HepG2 (cell line): ENCODE data around the gene CATSPERD. TPM values are rescaled to one million over a fixed set of nuclear protein-coding genes. Genes with fewer than 3 reads are reported as not detected.
A peak's percentile ranks its signal among the peaks of the same experiment; 100 is the strongest.

ENCODE experiments used
- DNMT1 ChIP-seq: sonication (generic); formaldehyde crosslinking; IDR thresholded peaks from 2 replicates; pipeline ENCODE4 v1.5.1; 2020; ENCODE audit warnings: mild to moderate bottlenecking, missing genetic modification reagents
- HDAC1 ChIP-seq: sonication (generic); formaldehyde crosslinking; IDR thresholded peaks from 2 replicates; pipeline ENCODE4 v1.5.1; 2020; ENCODE audit warnings: mild to moderate bottlenecking, missing genetic modification reagents
- HNRNPLL ChIP-seq: fragments of 200-400 bp; formaldehyde crosslinking; IDR thresholded peaks from 2 replicates; pipeline ENCODE4 v1.6.1; 2017; ENCODE audit warnings: mild to moderate bottlenecking, low read depth, low read length; ENCODE audit not compliant: poor library complexity, severe bottlenecking
- HOXA3 ChIP-seq: sonication (generic); formaldehyde crosslinking; IDR thresholded peaks from 2 replicates; pipeline ENCODE4 v1.5.0; 2020; ENCODE audit warnings: missing genetic modification reagents
- MTA1 ChIP-seq: sonication (generic); formaldehyde crosslinking; IDR thresholded peaks from 2 replicates; pipeline ENCODE4 v1.4.0; 2020; ENCODE audit warnings: missing genetic modification reagents, mild to moderate bottlenecking, borderline replicate concordance
- NFATC3 ChIP-seq: sonication (generic); formaldehyde crosslinking; IDR thresholded peaks from 2 replicates; pipeline ENCODE4 v1.5.1; 2020; ENCODE audit warnings: mild to moderate bottlenecking, missing genetic modification reagents
- NFRKB ChIP-seq: fragments of 450-650 bp; IDR thresholded peaks from 2 replicates; pipeline ENCODE4 v1.6.1; 2017
- NR2F1 ChIP-seq, 2 experiments: fragments of 450-650 bp in 1 of 2; formaldehyde crosslinking in 1 of 2; IDR thresholded peaks; 2 replicates each; pipeline versions ENCODE4 v1.5.0 to v1.6.1; 2016 to 2020; ENCODE audit warnings: mild to moderate bottlenecking in 1 of 2, missing compliant biosample characterization in 1 of 2, missing genetic modification reagents in 1 of 2, moderate library complexity in 1 of 2
- YEATS4 ChIP-seq: sonication (generic); formaldehyde crosslinking; IDR thresholded peaks from 2 replicates; pipeline ENCODE4 v1.4.0; 2020; ENCODE audit warnings: missing genetic modification reagents, borderline replicate concordance
- ZBTB38 ChIP-seq: sonication (generic); formaldehyde crosslinking; IDR thresholded peaks from 2 replicates; pipeline ENCODE4 v1.5.1; 2020; ENCODE audit warnings: mild to moderate bottlenecking, missing genetic modification reagents
- ZNF121 ChIP-seq: sonication (generic); formaldehyde crosslinking; IDR thresholded peaks from 2 replicates; pipeline ENCODE4 v1.5.0; 2020; ENCODE audit warnings: mild to moderate bottlenecking, missing genetic modification reagents
- ZNF776 ChIP-seq: sonication (generic); formaldehyde crosslinking; IDR thresholded peaks from 2 replicates; pipeline ENCODE4 v1.4.0; 2020; ENCODE audit warnings: mild to moderate bottlenecking, missing genetic modification reagents
- polyA plus RNA-seq, 8 experiments: library from polyadenylated mRNA; depleted of rRNA in 3 of 8; stranded (reverse) in 7 of 8; unstranded in 1 of 8; fragments of >200 nt; fragmentation: Illumina TruSeq in 4 of 8; extraction: Trizol in 4 of 8; gene quantifications; 2 replicates each; pipeline versions ENCODE4 v1.2.1 to v1.2.3, GENCODE V29; 2011 to 2016; ENCODE audit warnings: low read depth in 4 of 8, missing spikeins in 1 of 8, mixed read lengths in 1 of 8; ENCODE audit not compliant: insufficient read depth in 1 of 8
- total RNA-seq, 5 experiments: library from RNA; depleted of rRNA; stranded (reverse); fragments of >200 nt; fragmentation: Illumina TruSeq; extraction: Trizol; gene quantifications; 2 replicates each; pipeline ENCODE4 v1.2.3, GENCODE V29; 2016; ENCODE audit warnings: low read depth in 1 of 5
- TF ChIP-seq, protein P1 (sequence below): sonication (generic); formaldehyde crosslinking; IDR thresholded peaks from 2 replicates; pipeline ENCODE4 v1.5.1; 2020; ENCODE audit warnings: mild to moderate bottlenecking, missing genetic modification reagents
- TF ChIP-seq, protein P2 (sequence below): sonication (generic); formaldehyde crosslinking; IDR thresholded peaks from 2 replicates; pipeline ENCODE4 v1.5.1; 2020; ENCODE audit warnings: mild to moderate bottlenecking, moderate library complexity, missing genetic modification reagents
- TF ChIP-seq, protein P3 (sequence below): sonication (generic); formaldehyde crosslinking; IDR thresholded peaks from 2 replicates; pipeline ENCODE4 v1.5.0; 2020; ENCODE audit warnings: mild to moderate bottlenecking, missing genetic modification reagents
- TF ChIP-seq, protein P4 (sequence below): IDR thresholded peaks from 2 replicates; pipeline ENCODE4 v1.6.1; 2016; ENCODE audit warnings: mild to moderate bottlenecking
- TF ChIP-seq, protein P5 (sequence below): sonication (generic); formaldehyde crosslinking; IDR thresholded peaks from 2 replicates; pipeline ENCODE4 v1.9.0; 2022; ENCODE audit warnings: missing genetic modification reagents, mild to moderate bottlenecking, borderline replicate concordance

CATSPERD gene
- total and polyA plus RNA-seq, 2 of the 13 experiments (the other 11 are each of a cell fraction or from before 2014, with no cell fraction given): 0.04 TPM; not detected in 1

DNA sequence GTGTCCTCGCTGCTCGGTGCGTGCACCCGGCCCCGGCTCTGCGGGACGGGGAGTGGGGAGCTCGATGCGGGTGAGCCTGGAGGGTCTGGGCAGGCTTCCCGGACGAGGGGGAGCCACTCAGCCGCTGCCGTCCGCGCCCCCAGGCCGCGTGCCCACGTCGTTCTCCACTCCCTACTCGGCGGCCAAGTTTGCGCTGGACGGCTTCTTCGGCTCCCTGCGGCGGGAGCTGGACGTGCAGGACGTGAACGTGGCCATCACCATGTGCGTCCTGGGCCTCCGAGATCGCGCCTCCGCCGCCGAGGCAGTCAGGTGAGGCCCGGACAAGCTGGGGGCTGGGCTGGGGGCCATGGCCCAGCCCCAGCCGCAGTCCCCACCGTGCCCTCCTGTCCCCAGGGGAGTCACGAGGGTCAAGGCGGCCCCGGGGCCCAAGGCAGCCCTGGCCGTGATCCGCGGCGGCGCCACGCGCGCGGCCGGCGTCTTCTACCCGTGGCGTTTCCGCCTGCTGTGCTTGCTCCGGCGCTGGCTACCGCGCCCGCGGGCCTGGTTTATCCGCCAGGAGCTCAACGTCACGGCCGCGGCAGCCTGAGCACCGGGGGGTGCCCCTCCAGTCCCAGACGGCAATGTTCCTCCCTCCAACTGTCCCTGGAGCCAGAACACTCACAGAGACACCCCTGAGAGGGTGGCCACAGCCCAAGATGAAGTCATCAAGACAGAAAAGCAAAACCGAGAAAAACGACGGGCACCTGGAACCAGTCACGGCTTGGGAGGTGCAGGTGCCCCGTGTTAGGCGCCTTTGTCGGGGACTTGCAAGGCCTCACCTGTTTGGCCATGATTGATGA is 32.9 kb upstream of the CATSPERD start (continued):
- 0 out of 2 replicates have a peak, but pooled peaks have one; percentile 5 for TF ChIP-seq ZNF776 (CRISPR knock-in tag)
- TF ChIP-seq, protein P1, sequence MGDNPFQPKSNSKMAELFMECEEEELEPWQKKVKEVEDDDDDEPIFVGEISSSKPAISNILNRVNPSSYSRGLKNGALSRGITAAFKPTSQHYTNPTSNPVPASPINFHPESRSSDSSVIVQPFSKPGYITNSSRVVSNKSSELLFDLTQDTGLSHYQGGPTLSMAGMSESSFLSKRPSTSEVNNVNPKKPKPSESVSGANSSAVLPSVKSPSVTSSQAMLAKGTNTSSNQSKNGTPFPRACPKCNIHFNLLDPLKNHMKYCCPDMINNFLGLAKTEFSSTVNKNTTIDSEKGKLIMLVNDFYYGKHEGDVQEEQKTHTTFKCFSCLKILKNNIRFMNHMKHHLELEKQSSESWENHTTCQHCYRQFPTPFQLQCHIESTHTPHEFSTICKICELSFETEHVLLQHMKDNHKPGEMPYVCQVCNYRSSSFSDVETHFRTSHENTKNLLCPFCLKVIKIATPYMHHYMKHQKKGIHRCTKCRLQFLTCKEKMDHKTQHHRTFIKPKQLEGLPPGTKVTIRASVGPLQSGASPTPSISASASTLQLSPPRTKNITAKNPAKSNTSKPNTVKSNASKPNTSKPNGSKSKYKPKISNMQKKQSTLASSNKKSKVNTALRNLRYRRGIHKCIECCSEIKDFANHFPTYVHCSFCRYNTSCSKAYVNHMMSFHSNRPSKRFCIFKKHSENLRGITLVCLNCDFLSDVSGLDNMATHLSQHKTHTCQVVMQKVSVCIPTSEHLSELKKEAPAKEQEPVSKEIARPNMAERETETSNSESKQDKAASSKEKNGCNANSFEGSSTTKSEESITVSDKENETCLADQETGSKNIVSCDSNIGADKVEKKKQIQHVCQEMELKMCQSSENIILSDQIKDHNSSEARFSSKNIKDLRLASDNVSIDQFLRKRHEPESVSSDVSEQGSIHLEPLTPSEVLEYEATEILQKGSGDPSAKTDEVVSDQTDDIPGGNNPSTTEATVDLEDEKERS (CRISPR knock-in tag): 0 out of 2 replicates have a peak, but pooled peaks have one; percentile 20
- peak; percentile 42; the same call in 1 of the 2 replicates for TF ChIP-seq HDAC1
- peak; percentile 85; the same call in 1 of the 2 replicates for TF ChIP-seq DNMT1 (CRISPR knock-in tag)
- TF ChIP-seq, protein P2, sequence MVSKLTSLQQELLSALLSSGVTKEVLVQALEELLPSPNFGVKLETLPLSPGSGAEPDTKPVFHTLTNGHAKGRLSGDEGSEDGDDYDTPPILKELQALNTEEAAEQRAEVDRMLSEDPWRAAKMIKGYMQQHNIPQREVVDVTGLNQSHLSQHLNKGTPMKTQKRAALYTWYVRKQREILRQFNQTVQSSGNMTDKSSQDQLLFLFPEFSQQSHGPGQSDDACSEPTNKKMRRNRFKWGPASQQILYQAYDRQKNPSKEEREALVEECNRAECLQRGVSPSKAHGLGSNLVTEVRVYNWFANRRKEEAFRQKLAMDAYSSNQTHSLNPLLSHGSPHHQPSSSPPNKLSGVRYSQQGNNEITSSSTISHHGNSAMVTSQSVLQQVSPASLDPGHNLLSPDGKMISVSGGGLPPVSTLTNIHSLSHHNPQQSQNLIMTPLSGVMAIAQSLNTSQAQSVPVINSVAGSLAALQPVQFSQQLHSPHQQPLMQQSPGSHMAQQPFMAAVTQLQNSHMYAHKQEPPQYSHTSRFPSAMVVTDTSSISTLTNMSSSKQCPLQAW (CRISPR knock-in tag): 0 out of 2 replicates have a peak, but pooled peaks have one; percentile 4
- TF ChIP-seq NR2F1 (CRISPR knock-in tag; IDR thresholded peaks at IDR 0.05): no peak
- no peak for TF ChIP-seq NFRKB
- no peak for TF ChIP-seq NFATC3 (CRISPR knock-in tag)
- TF ChIP-seq, protein P3, sequence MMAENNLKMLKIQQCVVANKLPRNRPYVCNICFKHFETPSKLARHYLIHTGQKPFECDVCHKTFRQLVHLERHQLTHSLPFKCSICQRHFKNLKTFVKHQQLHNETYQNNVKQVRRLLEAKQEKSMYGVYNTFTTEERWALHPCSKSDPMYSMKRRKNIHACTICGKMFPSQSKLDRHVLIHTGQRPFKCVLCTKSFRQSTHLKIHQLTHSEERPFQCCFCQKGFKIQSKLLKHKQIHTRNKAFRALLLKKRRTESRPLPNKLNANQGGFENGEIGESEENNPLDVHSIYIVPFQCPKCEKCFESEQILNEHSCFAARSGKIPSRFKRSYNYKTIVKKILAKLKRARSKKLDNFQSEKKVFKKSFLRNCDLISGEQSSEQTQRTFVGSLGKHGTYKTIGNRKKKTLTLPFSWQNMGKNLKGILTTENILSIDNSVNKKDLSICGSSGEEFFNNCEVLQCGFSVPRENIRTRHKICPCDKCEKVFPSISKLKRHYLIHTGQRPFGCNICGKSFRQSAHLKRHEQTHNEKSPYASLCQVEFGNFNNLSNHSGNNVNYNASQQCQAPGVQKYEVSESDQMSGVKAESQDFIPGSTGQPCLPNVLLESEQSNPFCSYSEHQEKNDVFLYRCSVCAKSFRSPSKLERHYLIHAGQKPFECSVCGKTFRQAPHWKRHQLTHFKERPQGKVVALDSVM (CRISPR knock-in tag): 0 out of 2 replicates have a peak, but pooled peaks have one; percentile 18
- TF ChIP-seq HOXA3 (CRISPR knock-in tag): peak; percentile 37; the same call in 1 of the 2 replicates
- TF ChIP-seq ZBTB38 (CRISPR knock-in tag): peak; percentile 81
- TF ChIP-seq HNRNPLL: peak; percentile 4
- TF ChIP-seq MTA1: peak; percentile 71; the same call in 1 of the 2 replicates
- peak; percentile 30; the same call in 1 of the 2 replicates for TF ChIP-seq ZNF121
- peak; percentile 6; the same call in 1 of the 2 replicates for TF ChIP-seq YEATS4 (CRISPR knock-in tag)
- TF ChIP-seq, protein P4, sequence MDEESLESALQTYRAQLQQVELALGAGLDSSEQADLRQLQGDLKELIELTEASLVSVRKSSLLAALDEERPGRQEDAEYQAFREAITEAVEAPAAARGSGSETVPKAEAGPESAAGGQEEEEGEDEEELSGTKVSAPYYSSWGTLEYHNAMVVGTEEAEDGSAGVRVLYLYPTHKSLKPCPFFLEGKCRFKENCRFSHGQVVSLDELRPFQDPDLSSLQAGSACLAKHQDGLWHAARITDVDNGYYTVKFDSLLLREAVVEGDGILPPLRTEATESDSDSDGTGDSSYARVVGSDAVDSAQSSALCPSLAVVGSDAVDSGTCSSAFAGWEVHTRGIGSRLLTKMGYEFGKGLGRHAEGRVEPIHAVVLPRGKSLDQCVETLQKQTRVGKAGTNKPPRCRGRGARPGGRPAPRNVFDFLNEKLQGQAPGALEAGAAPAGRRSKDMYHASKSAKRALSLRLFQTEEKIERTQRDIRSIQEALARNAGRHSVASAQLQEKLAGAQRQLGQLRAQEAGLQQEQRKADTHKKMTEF: 0 out of 2 replicates have a peak, but pooled peaks have one; percentile 3
- TF ChIP-seq, protein P5, sequence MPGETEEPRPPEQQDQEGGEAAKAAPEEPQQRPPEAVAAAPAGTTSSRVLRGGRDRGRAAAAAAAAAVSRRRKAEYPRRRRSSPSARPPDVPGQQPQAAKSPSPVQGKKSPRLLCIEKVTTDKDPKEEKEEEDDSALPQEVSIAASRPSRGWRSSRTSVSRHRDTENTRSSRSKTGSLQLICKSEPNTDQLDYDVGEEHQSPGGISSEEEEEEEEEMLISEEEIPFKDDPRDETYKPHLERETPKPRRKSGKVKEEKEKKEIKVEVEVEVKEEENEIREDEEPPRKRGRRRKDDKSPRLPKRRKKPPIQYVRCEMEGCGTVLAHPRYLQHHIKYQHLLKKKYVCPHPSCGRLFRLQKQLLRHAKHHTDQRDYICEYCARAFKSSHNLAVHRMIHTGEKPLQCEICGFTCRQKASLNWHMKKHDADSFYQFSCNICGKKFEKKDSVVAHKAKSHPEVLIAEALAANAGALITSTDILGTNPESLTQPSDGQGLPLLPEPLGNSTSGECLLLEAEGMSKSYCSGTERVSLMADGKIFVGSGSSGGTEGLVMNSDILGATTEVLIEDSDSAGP: 0 out of 2 replicates have a peak, but pooled peaks have one; percentile 74
